Measurements from ENCODE around the gene ATP5F1E.

DNA sequence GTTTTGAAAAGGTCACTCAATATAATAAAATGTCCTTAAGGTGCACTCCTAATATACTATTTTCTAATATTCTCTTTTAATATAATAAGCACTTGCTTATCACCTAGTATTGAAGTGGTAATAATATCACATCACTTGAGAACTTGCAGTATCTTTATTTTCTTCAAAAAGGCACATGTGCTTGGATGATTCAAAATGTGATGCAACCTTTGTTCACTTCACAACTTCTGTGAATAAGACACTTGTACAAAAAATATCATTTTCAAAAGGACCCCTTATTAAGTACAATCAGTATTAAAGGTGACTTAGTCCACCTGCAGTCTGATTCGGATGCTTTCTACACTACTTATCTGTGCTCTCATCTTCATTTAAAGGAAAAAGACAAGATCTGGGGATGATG lies 7.1 kb upstream of the ATP5F1E start:
- no peak for TF ChIP-seq POLR2A (IDR thresholded peaks at IDR 0.05)
- TF ChIP-seq, protein P1, sequence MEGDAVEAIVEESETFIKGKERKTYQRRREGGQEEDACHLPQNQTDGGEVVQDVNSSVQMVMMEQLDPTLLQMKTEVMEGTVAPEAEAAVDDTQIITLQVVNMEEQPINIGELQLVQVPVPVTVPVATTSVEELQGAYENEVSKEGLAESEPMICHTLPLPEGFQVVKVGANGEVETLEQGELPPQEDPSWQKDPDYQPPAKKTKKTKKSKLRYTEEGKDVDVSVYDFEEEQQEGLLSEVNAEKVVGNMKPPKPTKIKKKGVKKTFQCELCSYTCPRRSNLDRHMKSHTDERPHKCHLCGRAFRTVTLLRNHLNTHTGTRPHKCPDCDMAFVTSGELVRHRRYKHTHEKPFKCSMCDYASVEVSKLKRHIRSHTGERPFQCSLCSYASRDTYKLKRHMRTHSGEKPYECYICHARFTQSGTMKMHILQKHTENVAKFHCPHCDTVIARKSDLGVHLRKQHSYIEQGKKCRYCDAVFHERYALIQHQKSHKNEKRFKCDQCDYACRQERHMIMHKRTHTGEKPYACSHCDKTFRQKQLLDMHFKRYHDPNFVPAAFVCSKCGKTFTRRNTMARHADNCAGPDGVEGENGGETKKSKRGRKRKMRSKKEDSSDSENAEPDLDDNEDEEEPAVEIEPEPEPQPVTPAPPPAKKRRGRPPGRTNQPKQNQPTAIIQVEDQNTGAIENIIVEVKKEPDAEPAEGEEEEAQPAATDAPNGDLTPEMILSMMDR (IDR thresholded peaks at IDR 0.05): no peak

All from adrenal gland (tissue), 5 donors.